HG02623 (cell line): ENCODE measurements around the gene LRRC8A.
"Not testable (repeated sequence)": the region's sequence is repeated elsewhere in the genome, so short reads cannot be mapped to it uniquely, and the experiment has no call there.

ENCODE experiments used
- ATAC-seq: cut with Tn5 transposase; IDR thresholded peaks from one replicate; pipeline ENCODE4 v1.9.1; 2021; ENCODE audit warnings: moderate library complexity; ENCODE audit not compliant: unreplicated experiment

The LRRC8A gene

GRCh38 chr9:128920381-128921058, 38.6 kb downstream of the LRRC8A start, which contains the start of gene PHYHD1:
Gene PHYHD1, plus strand, starts transcription at chr9:128920982. Its CDS starts 1,342 bp downstream, at chr9:128922324.
- ATAC-seq = no peak

GRCh38 chr9:128921881-128922763, 40.2 kb downstream of the LRRC8A start:
- no peak for ATAC-seq

- ATAC-seq = no peak
Measured at GRCh38 chr9:128923493-128923883, 41.6 kb downstream of the LRRC8A start.

- no peak for ATAC-seq
Measured at GRCh38 chr9:128927731-128928411, 45.9 kb downstream of the LRRC8A start.

GRCh38 chr9:128928624-128929023, 46.7 kb downstream of the LRRC8A start:
- ATAC-seq = no peak

GRCh38 chr9:128929560-128929959, 47.6 kb downstream of the LRRC8A start:
- no peak for ATAC-seq

- no peak for ATAC-seq
Measured at GRCh38 chr9:128933731-128934130, 51.8 kb downstream of the LRRC8A start.

- ATAC-seq = no peak
Measured at GRCh38 chr9:128936171-128936865, 54.4 kb downstream of the LRRC8A start.

- no peak for ATAC-seq
Measured at GRCh38 chr9:128937310-128938165, 55.6 kb downstream of the LRRC8A start.

- ATAC-seq = no peak
Measured at GRCh38 chr9:128940271-128940921, 58.5 kb downstream of the LRRC8A start.

GRCh38 chr9:128940946-128941755, 59.2 kb downstream of the LRRC8A start:
- no peak for ATAC-seq

GRCh38 chr9:128943832-128944620, 62.1 kb downstream of the LRRC8A start:
- ATAC-seq = no peak

- ATAC-seq = not testable (repeated sequence)
Measured at GRCh38 chr9:128944966-128945365, 63.0 kb downstream of the LRRC8A start.

- ATAC-seq = no peak
Measured at GRCh38 chr9:128945798-128946501, 64.0 kb downstream of the LRRC8A start.

- ATAC-seq = peak; percentile 14
Measured at GRCh38 chr9:128946571-128947276, 64.8 kb downstream of the LRRC8A start.

- ATAC-seq = peak; percentile 13
Measured at GRCh38 chr9:128947277-128947526, 65.3 kb downstream of the LRRC8A start.
